Left lobe of liver (tissue), 2 donors: ENCODE measurements around the gene TEX10. TPM values are rescaled to one million over a fixed set of nuclear protein-coding genes. Genes with fewer than 3 reads are reported as not detected.
"Not testable (repeated sequence)": the region's sequence is repeated elsewhere in the genome, so short reads cannot be mapped to it uniquely, and the experiment has no call there.

Source experiments
- ATAC-seq: fragments of 200-7000 bp; cut with Tn5 transposase; one replicate; pipeline ENCODE4 v1.9.1; 2020; ENCODE audit warnings: mild to moderate bottlenecking, moderate library complexity
- DNase-seq: peaks from one replicate; pipeline ENCODE4 v3.0.0-alpha.2; 2020; ENCODE audit warnings: low spot score
- total RNA-seq: library from RNA; stranded (reverse); gene quantifications from one replicate; pipeline ENCODE4 v1.2.1, GENCODE V29; 2021
- donor health status: DM: no; HTN: no; CAD: no; lungs with moderate emphysema.
- donor health status: DM: no; HTN: yes; CAD: no.

The TEX10 gene
- total RNA-seq, 1 donor from 2014 or later: 2.3 TPM

DNA sequence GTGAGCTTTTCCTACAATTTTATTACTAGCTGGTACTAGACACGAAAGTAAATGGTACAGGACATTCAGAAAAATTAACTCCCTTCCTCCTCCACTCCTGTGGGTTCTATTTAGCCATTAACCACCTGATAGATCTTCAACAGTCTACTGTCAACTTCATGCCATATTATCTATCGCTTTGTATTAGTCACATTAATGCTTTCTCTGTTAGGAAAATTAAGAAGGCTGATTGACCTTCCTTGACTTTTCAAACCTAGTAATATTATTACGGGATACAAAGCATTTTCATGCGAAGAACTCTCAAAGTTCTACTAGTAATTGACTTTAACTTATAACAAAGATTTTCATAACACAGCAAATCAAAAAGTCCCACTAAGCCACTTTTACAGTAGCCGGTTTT is 1.2 kb downstream of the TEX10 start:
- ATAC-seq (no peak), DNase-seq (no peak)

DNA sequence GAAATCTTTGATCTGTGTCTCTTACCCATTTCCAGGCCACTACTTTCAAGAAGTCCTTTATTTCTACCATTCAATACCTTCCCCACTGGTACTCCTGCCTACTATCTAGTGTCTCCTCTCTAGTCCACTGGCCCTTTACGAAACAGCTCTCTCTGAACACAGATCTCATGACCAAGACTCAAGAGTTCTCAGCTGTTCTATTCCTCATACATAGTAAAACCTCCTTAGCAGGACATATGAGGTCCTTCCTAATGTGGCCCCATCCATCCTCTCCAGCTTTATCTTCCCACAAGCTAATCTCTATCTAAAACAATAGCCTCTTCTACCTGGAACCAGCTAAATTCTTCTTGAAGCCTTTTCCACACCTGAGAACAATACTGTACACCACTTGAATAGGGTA is 2.6 kb downstream of the TEX10 start:
- ATAC-seq (no peak), DNase-seq (no peak)

DNA sequence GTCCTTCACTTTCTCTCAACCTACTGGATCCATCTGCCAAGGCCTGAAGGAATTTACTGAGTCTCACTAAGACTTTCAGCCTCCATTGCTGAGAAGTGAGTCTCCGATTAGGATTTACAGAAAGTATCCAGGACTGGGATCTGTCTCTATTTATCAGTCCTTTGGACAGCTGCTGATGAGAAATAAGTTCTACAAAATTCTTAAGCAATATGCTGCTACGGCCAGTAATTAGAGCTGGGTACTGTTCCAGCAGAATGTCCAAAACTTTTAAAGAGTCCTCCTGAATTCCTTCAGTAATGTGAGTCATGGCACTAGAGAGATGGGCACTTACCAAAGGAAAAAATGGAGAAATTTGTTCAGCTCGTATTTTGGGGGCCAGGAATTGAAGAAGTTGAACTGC is 5.9 kb downstream of the TEX10 start:
- no peak for ATAC-seq
- no peak for DNase-seq

DNA sequence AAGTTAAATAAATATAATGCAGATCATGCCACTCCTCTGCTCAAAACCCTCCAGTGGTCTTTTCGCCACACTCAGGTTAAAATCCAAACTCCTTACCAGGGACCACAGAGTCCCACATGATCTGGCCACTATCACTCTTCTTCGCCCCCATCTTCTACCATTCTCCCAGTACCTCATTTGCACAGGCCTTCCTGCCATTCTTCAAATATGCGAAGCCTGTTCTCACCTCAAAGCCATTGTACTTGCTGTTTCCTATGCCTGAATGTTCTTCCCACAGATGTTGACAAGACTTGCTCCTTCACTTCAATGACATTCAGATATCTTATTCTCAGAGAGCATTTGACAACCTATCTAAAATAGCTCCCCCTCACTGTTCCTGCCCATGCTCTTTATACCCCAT is 10.9 kb downstream of the TEX10 start:
- ATAC-seq: no peak
- no peak for DNase-seq

DNA sequence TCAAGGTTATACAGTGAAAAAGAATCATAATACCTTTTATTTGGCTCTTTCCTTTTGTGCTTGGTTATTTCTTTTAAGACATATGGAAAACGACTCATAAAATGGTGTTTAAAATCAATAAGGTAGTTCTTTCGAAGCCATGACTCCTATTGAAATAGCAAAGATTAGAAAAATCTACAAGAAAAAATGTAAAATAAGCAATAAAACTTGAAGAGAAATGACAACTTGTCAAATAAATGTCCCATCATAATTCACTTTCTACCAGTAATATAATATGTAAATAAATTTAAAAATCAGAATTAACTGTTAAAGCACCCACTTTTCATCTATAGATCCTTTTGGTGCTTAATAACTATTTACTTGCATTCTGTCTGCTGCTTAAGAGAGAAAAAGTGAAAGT is 12.5 kb downstream of the TEX10 start:
- DNase-seq (no peak), ATAC-seq (no peak)

DNA sequence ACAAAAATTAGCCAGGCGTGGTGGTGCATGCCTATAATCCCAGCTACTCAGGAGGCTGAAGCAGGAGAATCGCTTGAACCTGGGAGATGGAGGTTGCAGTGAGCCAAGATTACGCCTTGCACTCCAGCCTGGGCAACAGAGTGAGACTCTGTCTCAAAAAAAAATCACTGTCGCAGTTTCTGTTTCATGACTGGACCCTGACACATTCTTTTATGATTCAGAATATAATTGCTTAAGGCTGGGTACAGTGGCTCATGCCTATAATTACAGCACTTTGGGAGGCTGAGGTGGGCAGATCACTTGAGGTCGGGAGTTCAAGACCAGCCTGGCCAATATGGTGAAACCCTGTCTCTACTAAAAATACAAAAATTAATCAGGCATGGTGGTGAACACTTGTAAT is 14.0 kb downstream of the TEX10 start:
- DNase-seq, ATAC-seq: not testable (repeated sequence)

DNA sequence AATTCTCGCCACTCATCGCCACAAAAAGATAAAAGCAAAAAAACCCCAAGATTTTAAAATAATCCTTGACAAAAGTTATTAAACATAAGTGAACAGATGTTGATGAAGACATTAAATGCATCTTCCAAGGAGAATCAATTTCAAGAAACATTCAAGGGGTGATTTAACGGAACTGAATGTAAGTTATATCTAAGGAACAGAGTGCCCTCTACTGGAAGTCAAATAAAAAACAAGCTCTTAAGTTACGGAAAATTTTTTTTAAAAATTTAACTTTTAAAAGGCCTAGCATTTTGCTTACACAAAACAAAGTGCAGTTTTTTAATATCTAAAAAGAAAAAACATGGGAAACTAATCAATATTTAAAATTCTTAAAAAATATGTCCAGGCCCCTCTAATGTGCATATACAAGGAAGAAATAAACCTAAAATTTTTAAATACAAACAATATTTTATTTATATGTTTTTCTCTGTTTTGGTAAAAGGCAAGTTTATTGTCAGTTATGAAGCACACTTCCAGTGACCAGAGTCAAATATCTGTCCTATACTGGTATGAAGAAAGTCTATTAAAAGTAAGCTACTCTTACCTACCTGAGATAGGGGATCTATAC is 28.0 kb downstream of the TEX10 start:
- DNase-seq: no peak
- ATAC-seq: peak; percentile 39

DNA sequence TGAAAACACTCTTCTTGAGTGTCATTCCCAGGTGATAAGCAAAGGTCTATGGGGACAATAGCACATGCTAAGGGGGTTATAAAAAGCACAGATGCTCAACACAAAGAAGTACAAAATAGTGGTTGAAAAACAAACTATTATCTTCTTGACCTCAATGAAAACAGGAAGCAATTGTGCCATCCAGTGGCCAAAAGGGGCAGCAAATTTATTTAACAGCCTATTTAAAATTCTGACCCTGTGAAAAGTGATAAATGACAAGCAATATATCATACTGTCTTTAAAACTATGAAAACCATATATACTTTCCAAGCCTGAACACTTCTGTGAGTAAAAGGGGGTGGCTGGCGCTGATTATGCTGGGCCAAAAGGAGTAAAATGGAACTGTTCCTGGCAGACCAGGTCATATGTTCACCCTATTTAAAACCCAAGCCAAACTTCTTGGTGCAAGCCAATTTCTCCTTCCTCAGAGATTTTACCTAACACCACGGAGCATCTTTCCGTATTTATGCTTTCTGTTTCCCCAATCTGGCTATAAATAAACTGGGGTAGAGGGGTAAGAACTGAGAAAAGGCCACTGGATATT is 29.7 kb downstream of the TEX10 start:
- no peak for DNase-seq
- ATAC-seq: peak; percentile 72

DNA sequence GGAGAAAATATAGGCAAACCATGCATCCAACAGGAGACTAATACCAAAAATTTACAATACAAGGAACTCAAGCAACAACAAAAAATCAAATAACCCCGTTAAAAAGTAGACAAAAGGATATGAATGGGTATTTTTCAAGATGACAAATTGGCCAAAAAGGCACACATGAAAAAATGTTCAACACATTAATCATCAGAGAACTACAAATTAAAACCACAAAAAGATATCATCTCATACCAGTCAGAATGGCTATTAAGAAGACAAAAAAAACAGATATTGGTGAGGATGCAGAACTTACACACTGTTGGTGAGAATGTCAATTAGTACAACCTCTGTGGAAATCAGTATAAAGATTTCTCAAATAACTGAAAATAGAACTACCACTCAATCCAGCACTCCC is 35.0 kb downstream of the TEX10 start:
- ATAC-seq (no peak), DNase-seq (no peak)

DNA sequence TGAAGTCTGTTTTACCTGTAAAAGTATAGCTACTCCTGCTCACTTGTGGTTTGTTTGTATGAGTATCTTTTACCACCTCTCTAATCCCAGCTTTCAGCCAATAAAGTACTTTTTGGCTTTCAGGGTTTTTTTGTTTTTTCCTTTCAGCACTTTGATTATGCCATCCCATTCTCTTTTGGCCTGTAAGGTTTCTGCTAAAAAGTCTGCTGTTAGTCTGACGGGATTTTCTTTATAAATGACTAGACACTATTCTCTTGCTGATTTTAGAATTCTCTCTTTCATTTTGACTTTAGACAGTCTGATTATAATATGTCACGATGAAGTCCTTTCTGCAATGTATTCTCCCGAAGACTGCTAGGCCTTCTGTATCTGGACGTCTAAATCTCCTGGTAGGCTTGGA is 37.2 kb downstream of the TEX10 start:
- ATAC-seq (no peak), DNase-seq (no peak)

DNA sequence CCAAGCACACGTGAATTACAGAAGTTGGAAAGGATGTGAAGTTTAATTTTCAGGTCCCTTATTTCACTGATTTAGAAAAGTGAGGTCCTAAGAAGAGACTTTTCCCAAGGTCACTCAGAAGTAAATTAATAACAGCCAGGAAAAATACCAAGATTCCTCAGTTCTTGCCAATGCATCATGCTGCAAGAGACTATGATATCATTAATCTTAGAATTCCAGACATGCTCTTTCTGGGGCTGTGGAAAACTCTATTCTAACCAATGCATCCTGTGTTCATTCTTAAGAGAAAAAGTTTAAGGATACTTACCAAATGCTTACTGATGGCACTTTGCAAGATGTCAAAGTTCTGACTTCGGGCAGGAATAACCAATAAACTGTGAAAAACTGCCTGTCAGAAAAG is 42.8 kb downstream of the TEX10 start:
- no peak for ATAC-seq
- no peak for DNase-seq

DNA sequence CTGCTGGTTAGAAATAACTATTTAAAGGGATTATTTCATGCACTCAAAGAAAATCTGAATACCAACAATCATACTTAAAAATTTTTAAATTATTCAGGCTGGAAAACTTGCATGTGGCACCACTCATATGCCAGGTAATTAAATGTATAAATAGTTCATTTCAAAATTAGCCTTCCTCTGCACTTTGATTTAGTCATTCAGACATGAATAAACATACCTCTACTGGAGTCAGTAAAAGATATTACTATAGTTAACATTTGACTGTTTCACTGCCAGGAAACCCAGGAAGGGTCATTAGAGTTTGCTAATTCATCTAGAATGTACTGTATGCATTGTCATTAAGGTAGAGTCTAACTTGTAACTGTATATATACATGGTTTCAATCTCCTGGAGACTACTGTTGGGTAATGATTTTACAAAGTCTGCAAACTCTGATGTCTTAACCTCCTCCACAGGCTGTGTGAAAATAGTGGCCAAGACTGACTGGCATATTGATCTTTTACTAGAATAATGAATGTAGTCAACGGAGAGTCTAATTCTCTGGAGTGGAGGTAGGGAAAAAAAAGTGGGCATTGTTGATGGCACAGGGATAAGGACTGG is 43.7 kb downstream of the TEX10 start:
- no peak for DNase-seq
- peak; percentile 70 for ATAC-seq

DNA sequence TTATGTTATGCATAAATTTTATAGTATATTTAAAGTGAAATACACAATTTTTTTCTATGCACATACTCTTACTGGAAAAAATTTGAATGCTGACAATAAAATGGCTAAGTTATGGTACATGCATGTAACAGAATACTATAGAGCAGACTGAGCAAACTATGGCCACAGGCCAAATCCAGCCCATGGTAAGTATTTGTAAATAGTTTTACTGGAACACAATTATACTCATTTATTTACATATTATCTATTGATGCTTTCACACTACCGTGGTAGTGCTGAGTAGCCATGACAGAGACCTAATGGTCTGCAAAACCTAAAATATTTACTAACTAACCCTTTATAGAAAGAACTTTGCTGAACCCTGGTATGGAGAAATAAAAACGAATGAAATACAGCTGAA is 45.7 kb downstream of the TEX10 start:
- ATAC-seq: no peak

DNA sequence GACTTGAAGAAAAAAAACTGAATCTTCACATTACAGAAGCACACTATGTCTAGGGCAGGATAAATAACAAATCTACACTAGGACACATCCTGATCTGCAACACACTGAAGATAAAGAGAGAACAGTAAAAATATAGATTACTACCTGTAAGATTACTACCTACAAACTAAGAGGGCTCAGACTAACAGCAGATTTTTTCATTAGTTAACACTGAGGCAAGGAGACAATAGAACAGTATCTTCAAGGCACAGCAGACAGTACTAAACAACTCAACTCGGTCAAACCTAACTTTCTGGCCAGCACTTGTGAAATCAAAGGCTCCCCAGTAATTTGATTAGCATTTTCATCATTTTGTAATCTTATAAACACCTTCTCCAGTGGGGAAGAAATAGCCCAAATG is 46.5 kb downstream of the TEX10 start:
- ATAC-seq (no peak), DNase-seq (no peak)

More for the DNA sequence above, 45.7 kb downstream of the TEX10 start:
- DNase-seq: no peak

DNA sequence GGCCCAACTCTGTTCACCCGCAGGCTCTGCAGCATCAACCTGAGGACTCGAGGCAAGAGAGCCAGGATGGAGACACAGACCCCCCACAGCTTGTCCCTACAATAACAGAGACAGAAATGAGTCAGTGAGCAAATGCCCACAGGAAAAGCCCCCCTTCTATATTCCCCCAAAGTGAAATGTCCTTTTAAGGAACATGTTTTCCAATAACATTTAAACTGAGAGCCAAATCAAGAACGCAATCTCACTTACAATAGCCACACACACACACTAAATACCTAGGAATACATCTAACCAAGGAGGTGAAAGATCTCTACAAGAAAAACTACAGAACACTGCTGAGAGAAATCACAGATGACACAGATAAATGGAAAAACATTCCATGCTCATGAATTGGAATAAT is 49.0 kb downstream of the TEX10 start:
- no peak for ATAC-seq
- DNase-seq: no peak

DNA sequence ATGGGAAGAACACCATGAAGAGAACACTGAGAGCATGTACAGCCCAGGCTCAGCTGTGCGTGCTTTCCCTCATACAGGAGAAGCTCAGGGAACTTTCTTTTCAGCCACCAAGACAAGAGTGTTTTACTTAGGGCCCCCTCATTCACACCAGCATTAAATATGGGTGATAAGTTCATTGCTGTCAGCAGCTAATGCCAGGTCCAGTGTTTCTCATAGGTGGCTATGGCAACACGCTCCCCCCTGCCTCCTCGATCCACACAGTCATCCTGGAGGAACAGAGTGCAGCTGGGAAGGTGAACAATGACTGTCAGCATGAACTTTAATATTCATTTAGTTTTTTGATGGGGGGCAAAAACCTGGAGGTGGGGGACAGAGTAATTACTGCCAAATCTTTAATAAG is 54.4 kb downstream of the TEX10 start:
- DNase-seq (no peak), ATAC-seq (no peak)

DNA sequence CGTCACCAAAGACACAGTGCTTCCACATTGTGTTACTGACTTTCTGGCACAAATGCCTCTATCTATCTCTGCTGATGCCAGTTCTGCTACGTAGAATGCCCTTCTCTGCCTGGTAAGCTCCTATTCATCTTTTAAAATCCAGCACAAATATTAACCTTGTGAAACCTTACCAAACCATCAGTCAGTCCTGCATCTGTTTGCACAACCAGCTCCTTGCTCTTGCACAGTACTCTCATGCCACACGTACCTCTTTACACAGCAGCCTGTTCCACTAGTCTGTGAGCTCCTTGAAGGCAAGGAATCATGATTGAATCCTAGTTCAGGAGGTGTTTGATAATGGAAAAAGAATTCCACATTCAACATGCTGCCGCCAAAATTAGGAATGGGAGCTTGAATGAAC is 56.3 kb downstream of the TEX10 start:
- ATAC-seq (peak; percentile 51), DNase-seq (no peak)

DNA sequence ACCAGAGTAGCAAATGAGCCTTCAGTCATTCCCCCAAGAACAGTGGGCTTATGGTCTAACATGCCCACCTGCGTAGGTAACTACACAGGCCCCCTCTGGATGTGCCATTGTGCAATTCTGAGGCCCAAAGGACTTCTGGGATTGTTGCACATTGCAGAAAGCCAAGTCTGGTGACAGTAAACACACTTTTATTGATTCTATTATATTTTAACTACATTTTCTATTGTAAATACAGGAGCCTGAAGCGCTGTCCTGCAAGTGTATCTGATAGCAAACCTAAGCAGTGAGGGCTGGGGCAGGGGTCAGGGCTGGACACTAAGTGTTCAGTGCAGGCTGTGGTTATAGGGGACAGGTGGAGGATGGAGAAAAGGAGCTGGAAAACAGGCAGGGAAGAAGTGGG is 57.5 kb downstream of the TEX10 start:
- DNase-seq: no peak
- ATAC-seq: peak; percentile 74

DNA sequence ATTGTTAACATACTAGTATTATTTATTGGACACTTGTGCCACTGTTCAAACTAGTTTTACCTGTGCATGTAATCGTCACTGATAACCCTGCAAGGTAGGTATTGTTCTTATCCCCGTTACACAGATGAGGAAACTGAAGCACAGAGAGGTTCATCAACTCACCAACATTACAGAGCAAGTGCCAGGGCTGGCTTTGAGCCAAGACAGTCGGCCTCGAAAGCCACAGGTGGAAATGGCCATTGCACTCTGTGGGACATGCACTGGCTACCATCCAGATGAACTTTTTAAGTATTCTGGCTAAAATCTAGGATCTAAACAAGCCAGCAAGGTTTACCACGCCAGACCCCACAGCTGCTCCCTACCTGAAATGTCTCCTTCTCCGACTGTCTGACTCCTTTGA is 57.9 kb downstream of the TEX10 start:
- ATAC-seq: peak; percentile 48
- peak; percentile 62 for DNase-seq

DNA sequence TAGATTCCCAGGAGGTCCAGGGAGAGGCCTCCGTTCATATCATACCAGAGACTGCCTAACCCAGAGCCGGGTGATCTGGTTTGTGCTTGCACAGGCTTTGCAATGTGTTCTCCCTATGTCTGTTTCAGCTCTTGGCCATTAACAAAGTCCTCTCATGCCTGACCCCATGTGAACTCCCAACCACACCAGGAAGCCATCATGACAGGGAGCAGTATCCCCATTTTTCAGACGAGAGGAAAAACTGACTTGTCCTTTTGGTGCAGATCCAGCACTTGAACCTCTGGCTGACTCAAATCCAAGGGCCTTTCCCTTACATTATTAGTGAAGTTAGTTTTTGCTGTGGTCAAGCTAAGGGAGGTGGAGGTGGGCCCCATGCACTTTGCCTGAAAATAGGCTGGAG is 58.4 kb downstream of the TEX10 start:
- peak; percentile 26 for ATAC-seq

DNA sequence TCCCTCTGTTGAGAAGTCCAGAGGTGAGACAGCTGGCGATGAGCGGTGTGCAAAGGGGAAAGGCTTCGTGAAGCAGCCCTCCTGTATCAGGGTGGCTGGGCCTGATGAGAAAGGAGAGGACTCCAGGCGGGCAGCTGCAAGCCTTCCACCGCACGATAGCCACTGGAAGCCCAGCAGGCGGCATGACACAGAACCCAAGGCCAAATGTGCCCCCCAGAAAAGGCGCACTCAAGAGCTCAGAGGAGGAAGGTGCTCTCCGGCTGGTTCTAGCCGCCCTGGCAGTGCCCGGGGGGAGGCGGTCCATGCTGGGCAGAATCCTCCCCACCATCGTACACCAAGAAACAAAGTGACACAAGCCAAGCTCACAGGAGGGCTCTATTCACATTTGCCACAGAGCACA is 60.3 kb downstream of the TEX10 start:
- DNase-seq (no peak), ATAC-seq (no peak)

More for the DNA sequence above, 58.4 kb downstream of the TEX10 start:
- no peak for DNase-seq

DNA sequence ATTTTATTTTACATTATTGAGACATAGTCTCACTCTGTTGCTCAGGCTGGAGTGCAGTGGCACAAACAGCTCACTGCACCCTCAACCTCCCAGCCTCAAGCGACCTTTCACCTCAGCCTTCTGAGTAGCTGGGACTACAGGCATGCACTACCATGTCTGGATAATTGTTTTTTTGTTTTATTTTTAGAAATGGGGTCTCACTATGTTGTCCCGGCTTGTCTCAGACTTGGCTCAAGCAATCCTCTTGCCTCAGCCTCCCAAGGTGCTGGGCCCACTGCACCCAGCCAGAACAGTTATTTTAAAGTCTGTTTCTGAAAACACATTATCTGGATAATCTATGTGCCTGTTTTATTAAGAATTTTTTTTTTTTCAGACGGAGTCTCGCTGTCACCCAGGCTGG is 62.0 kb downstream of the TEX10 start:
- DNase-seq (no peak), ATAC-seq (no peak)

DNA sequence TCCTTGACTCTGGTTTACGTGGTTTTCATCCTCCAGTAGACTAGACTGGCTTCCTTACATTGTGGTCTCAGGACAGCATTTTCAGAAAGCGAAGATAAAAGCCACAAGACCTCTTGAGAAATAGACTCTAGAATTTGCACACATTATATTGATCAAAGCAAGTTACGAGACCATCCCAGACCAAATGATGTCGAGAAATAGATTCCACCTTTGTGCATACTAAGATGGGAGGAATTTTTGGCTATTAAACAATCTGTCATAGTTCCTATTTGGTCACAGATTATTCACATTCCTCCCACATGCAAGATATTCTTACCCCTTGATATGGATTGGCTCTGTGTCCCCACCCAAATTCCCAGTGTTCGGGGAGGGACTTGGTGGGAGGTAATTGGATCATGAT is 65.6 kb downstream of the TEX10 start:
- ATAC-seq: no peak
- no peak for DNase-seq
